ENCODE results near the gene CAMKK1.

The CAMKK1 gene

GRCh38 chr17:3835410-3836229 is 57.2 kb downstream of the CAMKK1 start:
- Mint-ChIP-seq H3K4me1 (peaks cover 15% of the 10 kb centered on the region), H3K27me3 (no peaks in the 10 kb centered on the region), H3K9me3 (no peaks in the 10 kb centered on the region), H3K4me3 (no peak overlapping the region), H3K27ac (no peak overlapping the region), H3K36me3 (peaks cover 39% of the 10 kb centered on the region)
- no peak for ATAC-seq

- H3K27me3 Mint-ChIP-seq = no peaks in the 10 kb centered on the region
- no peak for ATAC-seq
- H3K4me1 Mint-ChIP-seq = peaks cover 12% of the 10 kb centered on the region
- no peaks in the 10 kb centered on the region for H3K9me3 Mint-ChIP-seq
- H3K36me3 Mint-ChIP-seq = peaks cover 38% of the 10 kb centered on the region
- no peak overlapping the region for H3K4me3 Mint-ChIP-seq
- H3K27ac Mint-ChIP-seq = no peak overlapping the region
Observed at GRCh38 chr17:3834811-3835210, 58.0 kb downstream of the CAMKK1 start.

- H3K36me3 Mint-ChIP-seq = peaks cover 58% of the 10 kb centered on the region
- H3K27me3 Mint-ChIP-seq = no peaks in the 10 kb centered on the region
- H3K9me3 Mint-ChIP-seq = no peaks in the 10 kb centered on the region
- peaks cover 3% of the 10 kb centered on the region for H3K4me1 Mint-ChIP-seq
- no peak overlapping the region for H3K27ac Mint-ChIP-seq
- no peak for ATAC-seq
- H3K4me3 Mint-ChIP-seq = no peak overlapping the region
Observed at GRCh38 chr17:3828852-3829232, 64.0 kb downstream of the CAMKK1 start.

- H3K9me3 Mint-ChIP-seq = no peaks in the 10 kb centered on the region
- H3K27me3 Mint-ChIP-seq = no peaks in the 10 kb centered on the region
- peaks cover 56% of the 10 kb centered on the region for H3K36me3 Mint-ChIP-seq
- peak overlapping the region; percentile 50 for H3K27ac Mint-ChIP-seq
- no peak for ATAC-seq
- H3K4me3 Mint-ChIP-seq = no peak overlapping the region
- no peaks in the 10 kb centered on the region for H3K4me1 Mint-ChIP-seq
Observed at GRCh38 chr17:3828151-3828851, 64.6 kb downstream of the CAMKK1 start.

GRCh38 chr17:3827124-3827773 is 65.6 kb downstream of the CAMKK1 start:
- no peaks in the 10 kb centered on the region for H3K9me3 Mint-ChIP-seq
- no peaks in the 10 kb centered on the region for H3K27me3 Mint-ChIP-seq
- no peaks in the 10 kb centered on the region for H3K4me1 Mint-ChIP-seq
- H3K27ac Mint-ChIP-seq = peak overlapping the region; percentile 50
- H3K36me3 Mint-ChIP-seq = peaks cover 62% of the 10 kb centered on the region
- no peak overlapping the region for H3K4me3 Mint-ChIP-seq
- ATAC-seq = no peak

GRCh38 chr17:3826191-3826590 is 66.7 kb downstream of the CAMKK1 start:
- Mint-ChIP-seq H3K4me3 (no peak overlapping the region), H3K9me3 (no peaks in the 10 kb centered on the region), H3K27me3 (no peaks in the 10 kb centered on the region), H3K4me1 (no peaks in the 10 kb centered on the region), H3K36me3 (peaks cover 73% of the 10 kb centered on the region), H3K27ac (peak overlapping the region; percentile 50)
- ATAC-seq = no peak

GRCh38 chr17:3821101-3821500 is 71.8 kb downstream of the CAMKK1 start:
- Mint-ChIP-seq H3K36me3 (peaks cover 64% of the 10 kb centered on the region), H3K27ac (no peak overlapping the region), H3K4me1 (peaks cover 20% of the 10 kb centered on the region), H3K27me3 (no peaks in the 10 kb centered on the region), H3K4me3 (no peak overlapping the region), H3K9me3 (no peaks in the 10 kb centered on the region)
- no peak for ATAC-seq

GRCh38 chr17:3818786-3819185 is 74.1 kb downstream of the CAMKK1 start:
- H3K27me3 Mint-ChIP-seq = no peaks in the 10 kb centered on the region
- H3K4me3 Mint-ChIP-seq = peak overlapping the region; percentile 63
- no peaks in the 10 kb centered on the region for H3K9me3 Mint-ChIP-seq
- peaks cover 64% of the 10 kb centered on the region for H3K36me3 Mint-ChIP-seq
- H3K4me1 Mint-ChIP-seq = peaks cover 20% of the 10 kb centered on the region
- H3K27ac Mint-ChIP-seq = peak overlapping the region; percentile 86
- ATAC-seq = peak; percentile 86

GRCh38 chr17:3817851-3818605 is 74.8 kb downstream of the CAMKK1 start:
- Mint-ChIP-seq H3K9me3 (no peaks in the 10 kb centered on the region), H3K36me3 (peaks cover 63% of the 10 kb centered on the region), H3K4me3 (peak overlapping the region; percentile 63), H3K4me1 (peaks cover 20% of the 10 kb centered on the region), H3K27ac (peak overlapping the region; percentile 86), H3K27me3 (no peaks in the 10 kb centered on the region)
- ATAC-seq = no peak

GRCh38 chr17:3815925-3816324 is 76.9 kb downstream of the CAMKK1 start:
- peaks cover 29% of the 10 kb centered on the region for H3K4me1 Mint-ChIP-seq
- H3K27ac Mint-ChIP-seq = peak overlapping the region; percentile 72
- no peaks in the 10 kb centered on the region for H3K27me3 Mint-ChIP-seq
- peaks cover 63% of the 10 kb centered on the region for H3K36me3 Mint-ChIP-seq
- H3K4me3 Mint-ChIP-seq = no peak overlapping the region
- H3K9me3 Mint-ChIP-seq = no peaks in the 10 kb centered on the region
- ATAC-seq = no peak

GRCh38 chr17:3815122-3815521 is 77.7 kb downstream of the CAMKK1 start:
- H3K4me1 Mint-ChIP-seq = peaks cover 37% of the 10 kb centered on the region
- no peaks in the 10 kb centered on the region for H3K27me3 Mint-ChIP-seq
- H3K27ac Mint-ChIP-seq = peak overlapping the region; percentile 72
- H3K4me3 Mint-ChIP-seq = no peak overlapping the region
- H3K9me3 Mint-ChIP-seq = no peaks in the 10 kb centered on the region
- peaks cover 58% of the 10 kb centered on the region for H3K36me3 Mint-ChIP-seq
- ATAC-seq = no peak

GRCh38 chr17:3814361-3814760 is 78.5 kb downstream of the CAMKK1 start:
- Mint-ChIP-seq H3K4me3 (no peak overlapping the region), H3K27ac (no peak overlapping the region), H3K36me3 (peaks cover 65% of the 10 kb centered on the region), H3K4me1 (peaks cover 44% of the 10 kb centered on the region), H3K9me3 (no peaks in the 10 kb centered on the region), H3K27me3 (no peaks in the 10 kb centered on the region)
- ATAC-seq = no peak

- no peak for ATAC-seq
- Mint-ChIP-seq H3K36me3 (peaks cover 60% of the 10 kb centered on the region), H3K27ac (peak overlapping the region; percentile 77)
Observed at GRCh38 chr17:3813171-3813570, 79.7 kb downstream of the CAMKK1 start.

GRCh38 chr17:3812771-3813170 is 80.1 kb downstream of the CAMKK1 start:
- no peak for ATAC-seq
- no peak overlapping the region for H3K4me3 Mint-ChIP-seq
- peaks cover 40% of the 10 kb centered on the region for H3K4me1 Mint-ChIP-seq
- peak overlapping the region; percentile 77 for H3K27ac Mint-ChIP-seq
- H3K36me3 Mint-ChIP-seq = peaks cover 62% of the 10 kb centered on the region
- no peaks in the 10 kb centered on the region for H3K9me3 Mint-ChIP-seq
- no peaks in the 10 kb centered on the region for H3K27me3 Mint-ChIP-seq

More at GRCh38 chr17:3813171-3813570, 79.7 kb downstream of the CAMKK1 start:
- Mint-ChIP-seq H3K4me3 (no peak overlapping the region), H3K9me3 (no peaks in the 10 kb centered on the region), H3K27me3 (no peaks in the 10 kb centered on the region), H3K4me1 (peaks cover 39% of the 10 kb centered on the region)

- H3K36me3 Mint-ChIP-seq = peaks cover 63% of the 10 kb centered on the region
- no peak overlapping the region for H3K4me3 Mint-ChIP-seq
- H3K9me3 Mint-ChIP-seq = no peaks in the 10 kb centered on the region
- no peak for ATAC-seq
- H3K27me3 Mint-ChIP-seq = no peaks in the 10 kb centered on the region
- H3K4me1 Mint-ChIP-seq = peaks cover 41% of the 10 kb centered on the region
- H3K27ac Mint-ChIP-seq = peak overlapping the region; percentile 77
Observed at GRCh38 chr17:3812284-3812683, 80.6 kb downstream of the CAMKK1 start.

Data from stimulated activated memory B cell treated with anti-CD40 and anti-IgM and Interleukin-4, amounts not matched to agents 10 μg/mL and 1 μg/mL and 100 μg/mL, for 72 hours (primary cell).